Mucosa of gallbladder (tissue), 1 donor: ENCODE measurements around the gene ARL6IP4. TPM values are rescaled to one million over a fixed set of nuclear protein-coding genes. Genes with fewer than 3 reads are reported as not detected.

Experiments used
- DNase-seq: peaks from one replicate; pipeline ENCODE4 v3.0.0-alpha.2; 2020; ENCODE audit warnings: low spot score
- total RNA-seq: library from RNA; stranded (reverse); gene quantifications from one replicate; pipeline ENCODE4 v1.2.1, GENCODE V29; 2021
- donor health status: DM: no; HTN: no; CAD: no.

Gene ARL6IP4
- total RNA-seq, 1 donor from 2014 or later: 169 TPM

- no peak for DNase-seq
Measured at GRCh38 chr12:122990961-122991622, 10.6 kb downstream of the ARL6IP4 start.

GRCh38 chr12:122991623-122992275 lies 11.3 kb downstream of the ARL6IP4 start:
- DNase-seq: no peak

DNA sequence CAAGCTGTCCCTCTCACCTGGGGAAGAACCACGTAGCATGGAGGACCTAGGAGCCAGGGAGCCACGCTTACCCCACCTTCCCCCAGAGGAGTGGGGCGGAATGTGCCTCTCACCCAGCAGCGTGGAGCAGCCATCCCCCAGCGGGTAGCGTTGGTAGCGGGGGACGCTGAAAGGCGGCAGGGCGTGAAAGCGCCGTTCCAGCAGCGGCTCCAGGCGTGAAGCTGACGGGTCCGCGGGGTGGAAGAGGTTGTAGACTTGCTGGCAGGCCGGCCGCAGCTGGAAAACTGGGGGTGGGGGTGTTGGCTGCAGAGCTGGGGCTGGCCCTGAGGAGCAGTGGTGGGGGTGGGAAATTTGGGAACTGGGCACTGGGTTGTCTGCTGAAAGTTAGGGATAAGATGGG lies 11.9 kb downstream of the ARL6IP4 start:
- DNase-seq: no peak

GRCh38 chr12:122994140-122994675 lies 13.7 kb downstream of the ARL6IP4 start:
- DNase-seq: no peak

- DNase-seq: no peak
Measured at GRCh38 chr12:122994781-122995502, 14.5 kb downstream of the ARL6IP4 start.

DNA sequence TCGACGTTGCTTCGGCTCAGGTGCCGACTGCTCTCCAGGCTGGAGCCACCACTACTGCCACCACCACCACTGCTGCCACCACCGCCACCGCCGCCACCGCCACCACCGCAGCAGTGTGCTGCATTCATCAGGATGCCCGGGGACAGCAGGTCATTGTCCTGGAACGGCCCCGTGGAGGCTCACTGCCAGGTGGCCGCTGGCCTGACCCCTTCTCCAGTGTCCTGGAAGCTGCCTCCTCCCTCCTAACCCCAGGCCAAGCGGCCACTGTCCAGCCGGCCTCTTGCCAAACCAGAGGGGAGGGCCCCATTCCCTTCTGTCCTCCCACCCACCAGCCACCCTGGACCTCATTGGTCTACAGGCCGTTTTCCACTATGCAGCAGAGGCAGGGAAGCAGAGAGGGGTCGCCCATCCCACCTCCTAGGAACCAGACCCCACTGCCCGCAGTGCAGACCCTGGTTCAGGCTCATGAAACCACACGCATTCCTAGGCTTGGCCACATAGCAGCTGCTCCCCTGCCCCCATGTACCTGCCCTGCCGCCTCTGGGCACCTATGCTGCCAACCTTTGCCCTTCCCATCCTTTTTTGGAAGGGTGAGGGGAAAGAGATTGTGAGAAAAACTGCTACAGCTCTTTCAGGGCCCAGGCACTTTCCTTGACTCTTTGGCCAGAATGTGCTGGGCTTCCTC lies 15.2 kb downstream of the ARL6IP4 start:
- DNase-seq: no peak

DNA sequence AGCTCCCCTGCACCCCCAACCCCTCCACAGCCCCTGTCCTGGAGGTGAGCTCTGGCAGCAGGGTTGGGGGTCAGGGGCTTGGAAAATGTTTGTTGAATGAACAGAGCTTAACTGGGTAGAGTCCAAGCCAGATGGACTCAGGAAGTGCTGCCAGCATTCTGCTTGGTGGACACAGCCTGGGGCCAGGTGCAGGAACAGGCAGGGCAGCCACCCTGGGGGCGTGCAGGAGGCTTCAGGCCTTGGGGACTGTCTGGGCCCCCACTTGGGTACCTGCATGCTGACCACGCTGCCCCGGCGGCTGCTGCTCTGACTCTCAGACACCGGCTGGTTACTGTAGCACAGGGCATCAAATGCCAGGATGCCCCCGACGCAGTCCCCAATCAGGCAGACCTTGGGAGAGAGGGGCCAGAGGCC lies 15.7 kb downstream of the ARL6IP4 start:
- DNase-seq: no peak

DNA sequence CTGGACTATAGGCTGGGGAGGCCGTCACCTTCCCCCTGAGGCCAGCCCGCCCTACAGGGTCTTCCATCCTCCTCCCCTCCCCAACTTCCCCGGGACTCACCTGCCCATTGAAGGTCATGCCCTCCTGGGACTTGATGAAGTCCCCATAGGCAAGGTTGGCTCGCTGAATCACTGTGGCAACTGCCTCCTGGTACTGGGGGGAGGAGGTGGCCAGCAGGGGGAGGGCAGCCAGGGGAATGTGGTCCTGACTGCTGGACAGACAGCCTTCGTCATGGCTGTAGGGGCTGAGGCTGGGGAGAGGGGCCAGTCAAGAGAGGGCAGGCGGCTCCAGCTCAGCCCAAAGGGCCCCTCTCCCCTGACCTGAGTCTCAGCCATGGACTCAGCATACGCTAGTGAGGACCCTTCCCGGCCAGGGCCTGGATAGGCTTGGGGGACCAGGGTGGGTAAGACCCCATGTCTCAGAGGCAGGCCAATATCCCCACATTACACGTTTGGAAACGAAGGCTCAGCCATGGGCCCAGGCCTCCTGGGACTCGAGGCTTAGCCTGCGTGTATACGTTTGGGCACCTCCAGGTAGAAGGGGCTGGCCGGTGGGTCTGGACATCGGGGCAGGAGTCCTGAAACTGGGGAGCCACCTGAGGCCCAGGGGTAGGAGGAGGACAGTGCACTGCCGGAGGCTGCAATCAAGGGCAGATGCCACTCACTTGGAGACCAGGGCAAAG lies 16.3 kb downstream of the ARL6IP4 start:
- DNase-seq: no peak

DNA sequence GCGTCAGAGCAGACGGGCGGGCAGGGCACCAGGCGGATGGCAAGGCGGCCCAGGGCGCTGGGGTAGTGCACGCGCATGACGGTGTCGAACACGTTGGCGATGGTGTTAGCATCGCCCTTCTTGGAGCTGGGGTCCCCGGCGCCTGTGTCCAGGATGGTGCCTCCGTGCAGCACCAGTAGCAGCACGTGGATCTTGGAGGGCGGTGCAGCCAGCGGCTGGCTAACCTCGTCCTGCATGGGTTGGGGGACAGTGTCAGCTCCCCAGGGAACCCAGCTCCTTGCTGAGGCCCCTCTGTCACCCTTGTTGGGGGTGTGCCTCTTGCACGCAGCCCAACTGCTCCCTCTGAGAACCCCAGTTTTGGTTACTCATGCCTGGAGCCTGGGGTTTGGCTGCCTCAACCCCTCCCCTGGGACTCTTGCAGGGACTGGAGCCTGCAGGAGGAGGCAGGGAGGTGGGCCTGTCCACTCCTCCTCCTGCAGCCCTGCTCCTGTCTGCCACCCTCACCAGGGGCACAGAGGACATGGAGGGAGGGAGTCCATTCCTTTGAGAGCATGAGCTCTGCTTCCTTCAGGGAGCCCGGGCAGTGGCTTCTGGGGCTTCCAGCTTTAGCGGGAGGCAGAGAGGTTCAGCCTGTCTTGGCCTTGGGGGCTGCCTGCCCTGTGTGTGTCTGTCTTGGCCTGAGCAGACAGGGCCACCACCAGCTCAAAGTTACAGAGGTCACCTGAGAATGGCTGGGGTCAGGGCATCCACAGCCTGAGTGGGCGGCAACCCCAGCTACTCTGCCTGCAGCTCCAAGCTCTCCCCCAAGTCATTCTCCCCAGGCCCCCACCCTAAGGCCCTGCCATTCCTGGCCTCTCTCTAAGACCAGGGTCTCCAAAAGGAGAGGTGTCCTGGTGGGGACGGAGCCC lies 17.1 kb downstream of the ARL6IP4 start:
- DNase-seq: no peak

GRCh38 chr12:122998316-122998715 lies 17.8 kb downstream of the ARL6IP4 start:
- no peak for DNase-seq

DNA sequence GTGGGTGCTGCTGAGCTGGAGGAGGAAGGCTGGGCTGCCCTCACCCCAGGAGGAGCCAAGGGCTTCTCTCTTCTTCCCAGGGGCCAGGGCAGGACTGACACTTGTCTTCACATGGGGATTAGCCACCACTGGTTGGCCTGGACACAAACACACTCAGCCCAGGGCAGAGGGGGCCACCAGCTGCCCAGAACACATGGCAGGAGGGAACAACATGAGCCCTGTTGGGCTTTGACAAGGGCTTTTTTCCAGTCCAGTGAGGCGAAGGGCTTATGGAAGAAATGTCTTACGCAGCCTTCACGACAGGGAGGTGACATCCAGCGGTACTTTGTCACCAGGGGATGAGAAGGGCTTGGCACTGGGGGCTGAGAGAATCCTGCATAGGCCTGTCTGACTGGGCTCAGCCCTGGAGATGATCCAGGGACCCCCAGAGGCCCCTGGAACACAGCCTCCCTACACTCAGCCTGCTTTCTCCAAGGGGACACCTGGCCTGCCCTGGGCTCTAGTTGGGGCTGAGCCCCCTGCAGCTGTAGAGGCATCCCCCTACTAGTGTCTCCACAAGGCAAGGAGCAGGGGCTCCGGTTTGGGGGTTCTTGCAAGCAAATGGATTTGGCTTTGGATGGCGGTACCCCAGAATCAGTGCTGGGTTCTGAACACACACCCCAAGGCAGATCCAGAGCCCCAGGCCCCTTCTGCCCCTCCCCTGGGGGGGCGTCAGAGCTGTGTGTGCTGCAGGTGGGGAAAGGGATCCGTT lies 18.9 kb downstream of the ARL6IP4 start:
- DNase-seq: no peak

DNA sequence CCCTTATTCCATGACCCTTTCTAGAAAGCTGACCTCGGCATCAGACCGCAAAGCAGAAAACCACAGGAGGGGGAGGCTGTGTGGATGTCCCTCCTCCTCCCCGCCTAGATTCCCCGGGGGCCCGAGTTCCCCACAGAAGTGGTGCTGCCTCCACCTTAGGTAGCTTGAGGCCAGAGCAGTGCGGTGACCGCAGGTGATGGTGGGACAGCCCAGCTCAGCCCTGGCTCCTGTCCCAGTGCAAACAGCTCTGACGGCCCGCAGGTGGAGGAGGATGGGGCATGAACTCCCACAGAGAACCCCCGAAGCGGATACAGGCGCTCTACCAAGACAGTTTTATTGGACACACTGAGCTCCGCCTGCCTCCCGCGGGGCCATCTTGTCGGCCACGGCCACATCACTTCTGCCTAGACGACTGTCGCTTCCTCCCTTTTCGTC lies 19.5 kb downstream of the ARL6IP4 start:
- no peak for DNase-seq

- no peak for DNase-seq
Measured at GRCh38 chr12:123000578-123000977, 20.1 kb downstream of the ARL6IP4 start.

DNA sequence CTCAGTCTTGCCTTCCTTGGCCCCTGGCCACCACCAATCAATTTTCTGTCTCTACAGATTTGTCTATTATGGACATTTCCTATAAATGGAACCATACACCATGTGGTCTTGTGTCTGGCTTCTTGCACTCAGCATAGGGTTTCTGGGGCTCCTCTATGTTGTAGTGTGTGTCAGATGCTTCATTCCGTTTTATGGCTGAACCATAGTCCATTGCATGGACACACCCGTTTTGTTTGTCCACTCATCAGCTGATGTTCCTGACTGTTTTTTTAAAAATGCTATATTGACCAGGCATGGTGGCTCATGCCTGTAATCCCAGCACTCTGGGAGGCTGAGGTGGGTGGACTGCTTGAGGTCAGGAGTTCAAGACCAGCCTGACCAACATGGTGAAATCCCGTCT lies 21.0 kb downstream of the ARL6IP4 start:
- DNase-seq: no peak

GRCh38 chr12:123003257-123003656 lies 22.8 kb downstream of the ARL6IP4 start:
- DNase-seq: no peak

DNA sequence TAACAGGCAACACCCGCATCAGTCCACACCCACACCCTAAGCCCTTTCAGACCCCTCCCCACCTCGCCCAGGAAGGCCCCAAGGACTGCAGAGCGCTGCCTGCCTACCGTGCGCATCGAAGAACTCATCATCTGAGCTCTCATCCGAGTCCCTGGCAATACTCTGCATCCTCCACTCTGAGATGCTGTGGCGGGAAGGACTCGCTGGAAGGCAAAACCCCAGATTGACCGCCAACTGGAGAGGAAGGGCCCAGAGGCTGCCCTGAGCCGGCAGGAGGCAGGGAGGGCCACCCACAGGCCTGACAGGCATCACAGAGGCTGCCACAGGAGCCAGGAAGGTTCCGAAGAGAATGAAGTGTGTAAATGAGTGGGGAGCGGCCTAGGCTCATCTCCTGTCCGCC lies 23.8 kb downstream of the ARL6IP4 start:
- DNase-seq: no peak

GRCh38 chr12:123005081-123005626 lies 24.7 kb downstream of the ARL6IP4 start:
- DNase-seq: no peak

- no peak for DNase-seq
Measured at GRCh38 chr12:123006977-123007376, 26.5 kb downstream of the ARL6IP4 start.

DNA sequence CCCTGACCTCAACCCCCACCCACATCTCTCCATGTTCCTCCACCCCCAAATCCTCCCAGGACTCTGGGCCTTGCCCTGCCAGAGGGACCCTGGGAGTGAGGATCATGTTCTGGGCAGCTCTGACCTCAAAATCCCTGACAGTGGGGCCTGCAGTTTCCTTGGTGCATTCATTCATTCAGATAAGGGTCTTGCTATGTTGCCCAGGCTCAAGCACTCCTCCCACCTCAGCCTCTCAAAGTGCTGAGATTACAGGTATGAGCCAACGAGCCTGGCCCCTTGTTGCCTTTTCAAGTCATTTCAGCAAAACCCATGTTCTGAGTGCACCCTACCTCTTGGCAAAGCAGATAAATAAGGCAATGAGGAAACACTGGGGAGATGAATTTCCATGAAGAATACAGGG lies 29.6 kb downstream of the ARL6IP4 start:
- DNase-seq: no peak
